Measurements from ENCODE around the gene UBL7. TPM values are rescaled to one million over a fixed set of nuclear protein-coding genes. Genes with fewer than 3 reads are reported as not detected.

Gene UBL7
- total and polyA plus RNA-seq, 2 experiments from 2014 or later, result 70.4 to 78.6 TPM

DNA sequence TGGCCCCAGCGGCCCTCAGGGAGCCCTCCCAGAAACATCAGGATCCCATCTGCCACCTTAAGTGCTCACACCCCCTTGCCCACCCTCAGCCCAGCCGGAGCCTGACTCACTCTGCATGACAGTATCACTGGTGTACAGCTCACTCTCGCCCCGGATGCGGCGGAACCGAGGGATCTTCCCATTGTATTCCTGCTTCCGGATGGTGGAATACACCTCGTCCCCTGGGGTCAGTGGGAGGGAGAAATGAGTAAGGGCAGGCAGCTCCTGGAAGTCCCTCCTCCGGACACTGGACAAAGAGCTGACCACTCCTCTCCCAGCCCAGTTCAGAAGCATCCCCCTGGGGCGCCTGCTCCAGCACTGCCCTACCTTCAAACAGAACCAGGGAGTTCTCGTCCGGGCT, 43.7 kb downstream of the UBL7 start:
- peaks cover 98% of the 10 kb centered on the region for H3K79me2 ChIP-seq (ENCODE audit: insufficient read depth)
- H3K9me2 ChIP-seq (ENCODE audit: insufficient read depth), result no peaks in the 10 kb centered on the region
- no peaks in the 10 kb centered on the region for H3K27me3 ChIP-seq (replicated peaks; ENCODE audit: insufficient read depth)
- no peak overlapping the region for H2AFZ ChIP-seq
- H3K4me2 ChIP-seq (ENCODE audit: unreplicated experiment), result peak overlapping the region; percentile 41
- 27 to 35% methylated on average over 13 of the region's 13 CpGs for WGBS, 2 experiments (ENCODE audit: low coverage in 1 of 2, low lambda C conversion rate in 2 of 2, missing lambda C conversion rate in 2 of 2)
- peak overlapping the region; percentile 45 for H3K27ac ChIP-seq
- TF ChIP-seq EZH2 (IDR thresholded peaks at IDR 0.05; ENCODE audit: insufficient read depth, poor library complexity, severe bottlenecking) (no peak), EZH2phosphoT487 (IDR thresholded peaks at IDR 0.05; ENCODE audit: insufficient read depth, low read depth) (no peak)
- H3K36me3 ChIP-seq (ENCODE audit: low read depth), result peaks cover 32% of the 10 kb centered on the region
- DNase-seq, result peak; percentile 88
- in situ Hi-C loops (cut with MboI), result no loop called here
- no peaks in the 10 kb centered on the region for H3K9me3 ChIP-seq (ENCODE audit: low read depth)
- peak overlapping the region; percentile 18 for H3K9ac ChIP-seq
- H3K4me1 ChIP-seq (ENCODE audit: insufficient read depth), result peaks cover 57% of the 10 kb centered on the region
- peaks cover 46% of the 10 kb centered on the region for H3F3A ChIP-seq (ENCODE audit: insufficient read depth)
- no peak overlapping the region for H3K4me3 ChIP-seq
- no peaks in the 10 kb centered on the region; the same call in 1 of the 2 replicates for H4K20me1 ChIP-seq (ENCODE audit: insufficient read depth)

DNA sequence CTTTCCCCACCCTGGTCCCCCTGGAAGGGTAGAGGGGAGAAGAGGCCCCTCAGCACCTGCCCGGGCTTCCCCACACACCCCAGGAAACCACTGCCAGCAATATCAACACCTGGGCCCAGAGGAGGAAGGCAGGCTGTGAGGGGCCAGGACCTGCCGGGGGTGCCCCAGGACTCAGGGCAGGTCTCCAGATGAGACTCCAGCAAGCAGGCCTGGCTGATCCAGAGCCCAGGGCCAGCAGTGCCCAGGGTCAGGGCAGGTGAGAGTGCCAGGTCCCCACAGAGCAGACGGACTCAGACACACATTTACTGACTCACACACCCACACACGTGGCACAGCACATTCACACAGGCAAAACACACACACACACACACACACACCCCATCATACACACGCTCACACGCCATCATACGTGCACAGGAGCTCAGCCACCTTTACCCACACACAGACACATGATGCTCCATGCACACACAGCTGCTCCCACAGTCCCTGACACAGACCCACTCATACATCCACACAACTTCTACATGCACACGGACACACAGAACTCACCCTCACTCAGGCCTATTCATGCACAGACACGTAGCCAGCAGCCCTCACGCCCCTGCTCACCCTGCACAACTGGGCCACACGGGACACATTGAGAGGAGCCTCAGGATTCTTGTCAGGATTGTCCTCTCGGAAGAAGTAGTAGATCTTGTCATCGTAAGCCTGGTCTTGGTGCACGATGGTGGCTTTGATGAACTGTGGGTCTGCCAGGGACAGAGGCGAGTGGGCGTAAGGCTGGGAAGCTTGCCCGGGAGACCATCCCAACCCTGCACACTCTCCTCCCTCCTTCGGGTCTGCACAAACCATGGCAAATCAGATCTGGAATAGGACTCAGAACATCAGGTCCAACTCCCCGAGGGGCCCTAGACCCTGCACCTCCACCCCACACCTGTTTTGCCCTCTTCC, 44.7 kb downstream of the UBL7 start:
- peaks cover 92% of the 10 kb centered on the region for H3K79me2 ChIP-seq (ENCODE audit: insufficient read depth)
- no peak for TF ChIP-seq EZH2 (IDR thresholded peaks at IDR 0.05; ENCODE audit: insufficient read depth, poor library complexity, severe bottlenecking)
- no peak for TF ChIP-seq EZH2phosphoT487 (IDR thresholded peaks at IDR 0.05; ENCODE audit: insufficient read depth, low read depth)
- peaks cover 49% of the 10 kb centered on the region for H3K4me1 ChIP-seq (ENCODE audit: insufficient read depth)
- H3K9me2 ChIP-seq (ENCODE audit: insufficient read depth), result no peaks in the 10 kb centered on the region
- H3K27me3 ChIP-seq (replicated peaks; ENCODE audit: insufficient read depth), result no peaks in the 10 kb centered on the region
- H3K36me3 ChIP-seq (ENCODE audit: low read depth), result peaks cover 34% of the 10 kb centered on the region
- DNase-seq, result no peak
- H3K9ac ChIP-seq, result peak overlapping the region; percentile 18; the same call in 1 of the 2 replicates
- H3K9me3 ChIP-seq (ENCODE audit: low read depth), result no peaks in the 10 kb centered on the region
- H3F3A ChIP-seq (ENCODE audit: insufficient read depth), result peaks cover 42% of the 10 kb centered on the region
- peak overlapping the region; percentile 45; the same call in 1 of the 2 replicates for H3K27ac ChIP-seq
- 66 to 70% methylated on average over 19 of the region's 19 CpGs for WGBS, 2 experiments (ENCODE audit: low coverage in 1 of 2, low lambda C conversion rate in 2 of 2, missing lambda C conversion rate in 2 of 2)
- H2AFZ ChIP-seq, result no peak overlapping the region
- peak overlapping the region; percentile 22 for H3K4me2 ChIP-seq (ENCODE audit: unreplicated experiment)
- in situ Hi-C loops (cut with MboI), result no loop called here
- no peak overlapping the region for H3K4me3 ChIP-seq
- no peaks in the 10 kb centered on the region; the same call in 1 of the 2 replicates for H4K20me1 ChIP-seq (ENCODE audit: insufficient read depth)

DNA sequence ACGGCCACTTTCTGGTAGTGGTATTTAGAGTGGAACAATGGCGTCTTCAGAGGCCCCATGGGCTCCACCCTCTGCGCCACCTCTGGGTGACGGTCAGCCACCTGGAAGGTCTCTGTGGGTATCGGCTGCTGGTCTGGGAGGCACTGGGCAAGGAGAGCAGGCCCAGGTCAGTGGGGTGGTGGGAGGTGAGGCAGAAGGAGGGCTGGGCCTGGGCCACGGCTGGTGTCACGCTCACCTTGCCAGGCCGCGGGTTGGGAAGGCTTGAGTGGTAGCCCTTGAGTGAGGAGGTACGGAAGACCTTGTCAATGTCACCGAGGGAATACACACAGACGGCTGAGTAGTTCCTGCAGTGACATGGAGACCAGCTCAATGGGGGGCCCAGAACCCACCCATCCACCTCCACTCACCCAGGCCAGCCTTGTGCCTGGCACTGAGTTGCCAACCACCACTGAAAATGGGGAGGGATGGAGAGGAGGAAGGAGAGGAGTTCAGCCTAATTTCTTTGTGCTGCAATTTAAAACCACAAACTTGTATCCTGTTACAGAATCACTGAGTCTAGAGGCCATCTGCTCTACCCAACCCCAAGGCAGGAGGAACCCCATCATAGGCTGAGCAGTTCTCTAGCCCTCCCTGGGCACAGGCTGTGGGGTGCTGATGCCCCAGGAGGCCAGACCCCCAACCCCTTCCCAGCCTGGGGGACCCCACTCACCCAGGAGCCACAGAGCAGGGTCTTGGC, 46.2 kb downstream of the UBL7 start:
- H3K9ac ChIP-seq, result peak overlapping the region; percentile 7; the same call in 1 of the 2 replicates
- H3K4me1 ChIP-seq (ENCODE audit: insufficient read depth), result peaks cover 34% of the 10 kb centered on the region
- no peaks in the 10 kb centered on the region for H4K20me1 ChIP-seq (ENCODE audit: insufficient read depth)
- peaks cover 78% of the 10 kb centered on the region for H3K79me2 ChIP-seq (ENCODE audit: insufficient read depth)
- no peak for TF ChIP-seq EZH2 (IDR thresholded peaks at IDR 0.05; ENCODE audit: insufficient read depth, poor library complexity, severe bottlenecking)
- no peak for TF ChIP-seq EZH2phosphoT487 (IDR thresholded peaks at IDR 0.05; ENCODE audit: insufficient read depth, low read depth)
- H3K9me3 ChIP-seq (ENCODE audit: low read depth), result no peaks in the 10 kb centered on the region
- no peak overlapping the region for H3K4me3 ChIP-seq
- H3K9me2 ChIP-seq (ENCODE audit: insufficient read depth), result no peaks in the 10 kb centered on the region
- H3K4me2 ChIP-seq (ENCODE audit: unreplicated experiment), result no peak overlapping the region
- no peaks in the 10 kb centered on the region for H3K27me3 ChIP-seq (replicated peaks; ENCODE audit: insufficient read depth)
- in situ Hi-C loops (cut with MboI), result no loop called here
- no peak overlapping the region for H3K27ac ChIP-seq
- H3K36me3 ChIP-seq (ENCODE audit: low read depth), result peaks cover 34% of the 10 kb centered on the region
- no peak overlapping the region for H2AFZ ChIP-seq
- peaks cover 50% of the 10 kb centered on the region for H3F3A ChIP-seq (ENCODE audit: insufficient read depth)
- 99 to 100% methylated on average over 12 of the region's 12 CpGs for whole genome bisulfite sequencing, 2 experiments (ENCODE audit: low coverage in 1 of 2, low lambda C conversion rate in 2 of 2, missing lambda C conversion rate in 2 of 2)
- no peak for DNase-seq

DNA sequence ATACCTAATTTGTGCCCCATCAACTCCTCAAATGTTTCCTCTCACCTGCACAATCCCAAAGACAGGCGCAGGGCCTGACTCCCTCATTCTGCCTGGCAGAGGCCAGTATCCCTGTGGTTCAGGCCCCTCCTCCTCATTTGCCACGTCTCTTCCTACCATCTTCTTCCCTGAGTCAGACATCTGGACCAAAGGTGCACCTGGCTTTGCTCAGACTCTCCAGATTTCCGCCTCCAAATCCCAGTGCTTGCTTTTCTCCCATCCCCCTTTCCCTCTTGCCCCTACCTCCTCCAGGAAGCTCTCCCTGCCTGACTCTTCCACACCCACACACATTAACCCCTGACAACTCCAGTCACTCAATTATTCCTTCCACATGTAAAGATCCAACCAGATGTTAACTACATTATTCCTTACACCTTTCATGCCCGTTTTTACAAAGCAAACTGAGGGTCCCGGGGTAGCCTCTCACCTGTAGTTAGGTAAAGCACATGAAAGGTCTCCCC, 46.8 kb downstream of the UBL7 start:
- H3K9ac ChIP-seq, result peak overlapping the region; percentile 7; the same call in 1 of the 2 replicates
- no peaks in the 10 kb centered on the region for H3K27me3 ChIP-seq (replicated peaks; ENCODE audit: insufficient read depth)
- H3F3A ChIP-seq (ENCODE audit: insufficient read depth), result peaks cover 51% of the 10 kb centered on the region
- TF ChIP-seq EZH2phosphoT487 (IDR thresholded peaks at IDR 0.05; ENCODE audit: insufficient read depth, low read depth) (no peak), EZH2 (IDR thresholded peaks at IDR 0.05; ENCODE audit: insufficient read depth, poor library complexity, severe bottlenecking) (no peak)
- in situ Hi-C loops (cut with MboI), result no loop called here
- H3K4me3 ChIP-seq, result no peak overlapping the region
- H3K79me2 ChIP-seq (ENCODE audit: insufficient read depth), result peaks cover 71% of the 10 kb centered on the region
- H3K36me3 ChIP-seq (ENCODE audit: low read depth), result peaks cover 34% of the 10 kb centered on the region
- peaks cover 30% of the 10 kb centered on the region for H3K4me1 ChIP-seq (ENCODE audit: insufficient read depth)
- H4K20me1 ChIP-seq (ENCODE audit: insufficient read depth), result no peaks in the 10 kb centered on the region
- H3K27ac ChIP-seq, result no peak overlapping the region
- H3K9me3 ChIP-seq (ENCODE audit: low read depth), result no peaks in the 10 kb centered on the region
- no peak for DNase-seq
- WGBS, 2 experiments (ENCODE audit: low coverage in 1 of 2, low lambda C conversion rate in 2 of 2, missing lambda C conversion rate in 2 of 2), result 93 to 94% methylated on average over 5 of the region's 5 CpGs
- no peak overlapping the region for H2AFZ ChIP-seq
- H3K9me2 ChIP-seq (ENCODE audit: insufficient read depth), result no peaks in the 10 kb centered on the region
- H3K4me2 ChIP-seq (ENCODE audit: unreplicated experiment), result no peak overlapping the region

Data from GM23248 (cell line).